Endothelial cell (in vitro differentiated cells): ENCODE data around the gene PATL2. TPM values are rescaled to one million over a fixed set of nuclear protein-coding genes. Genes with fewer than 3 reads are reported as not detected.
A peak's percentile ranks its signal among the peaks of the same experiment; 100 is the strongest.
"Not testable (repeated sequence)": the region's sequence is repeated elsewhere in the genome, so short reads cannot be mapped to it uniquely, and the experiment has no call there.

Source experiments
- DNase-seq: peaks from one replicate; pipeline ENCODE4 v3.0.0; 2021; ENCODE audit warnings: low spot score
- H3K27ac Mint-ChIP-seq: one replicate; pipeline ENCODE4 v1.8.0; 2021; ENCODE audit warnings: mixed read lengths, inconsistent platforms; ENCODE audit not compliant: unreplicated experiment
- H3K27me3 Mint-ChIP-seq: one replicate; pipeline ENCODE4 v1.8.0; 2021; ENCODE audit warnings: mild to moderate bottlenecking, moderate library complexity, mixed read lengths, inconsistent platforms; ENCODE audit not compliant: unreplicated experiment
- H3K36me3 Mint-ChIP-seq: one replicate; pipeline ENCODE4 v1.8.0; 2021; ENCODE audit warnings: mild to moderate bottlenecking, low read depth, mixed read lengths, inconsistent platforms; ENCODE audit not compliant: unreplicated experiment
- H3K4me1 Mint-ChIP-seq: one replicate; pipeline ENCODE4 v1.8.0; 2021; ENCODE audit warnings: mild to moderate bottlenecking, mixed read lengths, inconsistent platforms; ENCODE audit not compliant: unreplicated experiment
- H3K4me3 Mint-ChIP-seq: one replicate; pipeline ENCODE4 v1.8.0; 2021; ENCODE audit warnings: mild to moderate bottlenecking, mixed read lengths, inconsistent platforms; ENCODE audit not compliant: unreplicated experiment
- H3K9me3 Mint-ChIP-seq: one replicate; pipeline ENCODE4 v1.8.0; 2021; ENCODE audit warnings: mixed read lengths, inconsistent platforms; ENCODE audit not compliant: unreplicated experiment
- long read RNA-seq: library from polyadenylated mRNA; unstranded; transcript quantifications from one replicate; pipeline ENCODE4 v2.0.0, GENCODE V29; 2020; ENCODE audit not compliant: unreplicated experiment
- total RNA-seq: library from RNA; stranded (reverse); fragmentation: NEBNext Ultra II Directional; extraction: Animal tissue kit (Norgen Biotek cat#: 25700); gene quantifications from one replicate; pipeline ENCODE4 v1.2.1, GENCODE V29; 2021; ENCODE audit not compliant: unreplicated experiment
- TF ChIP-seq, protein P1 (sequence below): fragments of 200-600 bp; sonication (generic); IDR thresholded peaks from one replicate; pipeline ENCODE4 v1.5.0; 2021; ENCODE audit warnings: antibody characterized with exemption; ENCODE audit not compliant: unreplicated experiment

Gene PATL2
- total RNA-seq: 0.69 TPM
- long read RNA-seq: 0 reads

DNA sequence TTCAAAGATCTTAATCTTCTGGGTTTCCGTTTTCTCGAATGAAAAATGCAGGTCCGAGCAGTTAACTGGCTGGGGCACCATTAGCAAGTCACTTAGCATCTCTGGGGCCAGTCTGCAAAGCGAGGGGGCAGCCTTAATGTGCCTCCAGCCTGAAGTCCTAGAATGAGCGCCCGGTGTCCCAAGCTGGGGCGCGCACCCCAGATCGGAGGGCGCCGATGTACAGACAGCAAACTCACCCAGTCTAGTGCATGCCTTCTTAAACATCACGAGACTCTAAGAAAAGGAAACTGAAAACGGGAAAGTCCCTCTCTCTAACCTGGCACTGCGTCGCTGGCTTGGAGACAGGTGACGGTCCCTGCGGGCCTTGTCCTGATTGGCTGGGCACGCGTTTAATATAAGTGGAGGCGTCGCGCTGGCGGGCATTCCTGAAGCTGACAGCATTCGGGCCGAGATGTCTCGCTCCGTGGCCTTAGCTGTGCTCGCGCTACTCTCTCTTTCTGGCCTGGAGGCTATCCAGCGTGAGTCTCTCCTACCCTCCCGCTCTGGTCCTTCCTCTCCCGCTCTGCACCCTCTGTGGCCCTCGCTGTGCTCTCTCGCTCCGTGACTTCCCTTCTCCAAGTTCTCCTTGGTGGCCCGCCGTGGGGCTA, at the start of gene PATL2, which contains the start of gene B2M:
Gene PATL2 (minus strand): TSS at position 228 of the 647 bp plus-strand sequence. CDS start 34,833 bp downstream, outside the sequence.
Gene B2M (plus strand): TSS at position 422 of the 647 bp plus-strand sequence. CDS start 30 bp downstream, at position 452.
- peaks cover 2% of the 10 kb centered on the region for H3K27me3 Mint-ChIP-seq
- H3K4me1 Mint-ChIP-seq: peaks cover 19% of the 10 kb centered on the region
- peak; percentile 95 for DNase-seq
- peaks cover 14% of the 10 kb centered on the region for H3K36me3 Mint-ChIP-seq
- H3K9me3 Mint-ChIP-seq: no peaks in the 10 kb centered on the region
- H3K27ac Mint-ChIP-seq: peak within 1 kb of the TSS; percentile 99
- H3K4me3 Mint-ChIP-seq: peak within 1 kb of the TSS; percentile 98
- TF ChIP-seq, protein P1, sequence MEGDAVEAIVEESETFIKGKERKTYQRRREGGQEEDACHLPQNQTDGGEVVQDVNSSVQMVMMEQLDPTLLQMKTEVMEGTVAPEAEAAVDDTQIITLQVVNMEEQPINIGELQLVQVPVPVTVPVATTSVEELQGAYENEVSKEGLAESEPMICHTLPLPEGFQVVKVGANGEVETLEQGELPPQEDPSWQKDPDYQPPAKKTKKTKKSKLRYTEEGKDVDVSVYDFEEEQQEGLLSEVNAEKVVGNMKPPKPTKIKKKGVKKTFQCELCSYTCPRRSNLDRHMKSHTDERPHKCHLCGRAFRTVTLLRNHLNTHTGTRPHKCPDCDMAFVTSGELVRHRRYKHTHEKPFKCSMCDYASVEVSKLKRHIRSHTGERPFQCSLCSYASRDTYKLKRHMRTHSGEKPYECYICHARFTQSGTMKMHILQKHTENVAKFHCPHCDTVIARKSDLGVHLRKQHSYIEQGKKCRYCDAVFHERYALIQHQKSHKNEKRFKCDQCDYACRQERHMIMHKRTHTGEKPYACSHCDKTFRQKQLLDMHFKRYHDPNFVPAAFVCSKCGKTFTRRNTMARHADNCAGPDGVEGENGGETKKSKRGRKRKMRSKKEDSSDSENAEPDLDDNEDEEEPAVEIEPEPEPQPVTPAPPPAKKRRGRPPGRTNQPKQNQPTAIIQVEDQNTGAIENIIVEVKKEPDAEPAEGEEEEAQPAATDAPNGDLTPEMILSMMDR: no peak

DNA sequence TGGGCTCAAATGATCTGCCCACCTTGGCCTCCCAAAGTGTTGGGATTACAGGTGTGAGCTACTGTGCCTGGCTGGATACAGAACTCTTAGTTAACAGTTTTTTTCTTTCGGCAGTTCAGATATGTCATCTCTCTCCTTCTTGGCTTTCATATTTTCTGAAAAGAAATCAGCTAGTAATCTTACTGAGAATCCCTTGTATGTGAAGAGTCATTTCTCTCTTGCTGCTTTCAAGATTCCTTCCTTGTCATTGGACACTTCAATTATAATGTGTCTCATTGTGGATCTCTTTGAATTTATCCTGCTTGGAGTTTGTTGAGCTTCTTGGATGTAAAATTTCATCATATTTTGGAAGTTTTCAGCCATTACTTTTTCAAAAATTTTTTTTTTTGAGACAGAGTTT, 42.2 kb upstream of the PATL2 start:
- TF ChIP-seq, protein P1: no peak
- Mint-ChIP-seq H3K9me3 (no peaks in the 10 kb centered on the region), H3K4me1 (no peaks in the 10 kb centered on the region), H3K36me3 (peaks cover 5% of the 10 kb centered on the region), H3K27ac (no peak overlapping the region), H3K27me3 (peaks cover 2% of the 10 kb centered on the region), H3K4me3 (no peak overlapping the region)
- no peak for DNase-seq

- not testable (repeated sequence) for DNase-seq, H3K27ac Mint-ChIP-seq, H3K4me1 Mint-ChIP-seq
These were observed 32.3 kb upstream of the PATL2 start for GRCh38 chr15:44743454-44743853.

DNA sequence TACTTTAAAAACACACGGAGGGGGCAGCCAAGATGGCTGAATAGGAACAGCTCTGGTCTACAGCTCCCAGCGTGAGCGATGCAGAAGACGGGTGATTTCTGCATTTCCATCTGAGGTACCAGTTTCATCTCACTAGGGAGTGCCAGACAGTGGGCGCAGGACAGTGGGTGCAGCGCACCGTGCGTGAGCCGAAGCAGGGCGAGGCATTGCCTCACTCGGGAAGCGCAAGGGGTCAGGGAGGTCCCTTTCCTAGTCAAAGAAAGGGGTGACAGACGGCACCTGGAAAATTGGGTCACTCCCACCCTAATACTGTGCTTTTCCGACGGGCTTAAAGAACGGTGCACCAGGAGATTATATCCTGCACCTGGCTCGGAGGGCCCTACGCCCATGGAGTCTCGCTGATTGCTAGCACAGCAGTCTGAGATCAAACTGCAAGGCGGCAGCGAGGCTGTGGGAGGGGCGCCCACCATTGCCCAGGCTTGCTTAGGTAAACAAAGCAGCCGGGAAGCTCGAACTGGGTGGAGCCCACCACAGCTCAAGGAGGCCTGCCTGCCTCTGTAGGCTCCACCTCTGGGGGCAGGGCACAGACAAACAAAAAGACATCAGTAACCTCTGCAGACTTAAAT, 28.2 kb upstream of the PATL2 start:
- H3K9me3 Mint-ChIP-seq, H3K27ac Mint-ChIP-seq, H3K36me3 Mint-ChIP-seq, H3K4me3 Mint-ChIP-seq, DNase-seq, H3K27me3 Mint-ChIP-seq: not testable (repeated sequence)
- H3K4me1 Mint-ChIP-seq: peaks cover 24% of the 10 kb centered on the region

More at GRCh38 chr15:44743454-44743853, 32.3 kb upstream of the PATL2 start:
- H3K36me3 Mint-ChIP-seq, H3K9me3 Mint-ChIP-seq, H3K4me3 Mint-ChIP-seq, H3K27me3 Mint-ChIP-seq: not testable (repeated sequence)

GRCh38 chr15:44738340-44738984, 27.3 kb upstream of the PATL2 start:
- Mint-ChIP-seq H3K4me3 (no peak overlapping the region), H3K4me1 (peaks cover 26% of the 10 kb centered on the region), H3K27ac (no peak overlapping the region), H3K27me3 (peaks cover 2% of the 10 kb centered on the region), H3K9me3 (peaks cover 3% of the 10 kb centered on the region), H3K36me3 (no peaks in the 10 kb centered on the region)
- TF ChIP-seq, protein P1: peak; percentile 71
- no peak for DNase-seq
